ENCODE data around the gene AKNA. TPM values are rescaled to one million over a fixed set of nuclear protein-coding genes. Genes with fewer than 3 reads are reported as not detected.

AKNA gene
- total RNA-seq, 1 donor from 2014 or later: 2.6 TPM

DNA sequence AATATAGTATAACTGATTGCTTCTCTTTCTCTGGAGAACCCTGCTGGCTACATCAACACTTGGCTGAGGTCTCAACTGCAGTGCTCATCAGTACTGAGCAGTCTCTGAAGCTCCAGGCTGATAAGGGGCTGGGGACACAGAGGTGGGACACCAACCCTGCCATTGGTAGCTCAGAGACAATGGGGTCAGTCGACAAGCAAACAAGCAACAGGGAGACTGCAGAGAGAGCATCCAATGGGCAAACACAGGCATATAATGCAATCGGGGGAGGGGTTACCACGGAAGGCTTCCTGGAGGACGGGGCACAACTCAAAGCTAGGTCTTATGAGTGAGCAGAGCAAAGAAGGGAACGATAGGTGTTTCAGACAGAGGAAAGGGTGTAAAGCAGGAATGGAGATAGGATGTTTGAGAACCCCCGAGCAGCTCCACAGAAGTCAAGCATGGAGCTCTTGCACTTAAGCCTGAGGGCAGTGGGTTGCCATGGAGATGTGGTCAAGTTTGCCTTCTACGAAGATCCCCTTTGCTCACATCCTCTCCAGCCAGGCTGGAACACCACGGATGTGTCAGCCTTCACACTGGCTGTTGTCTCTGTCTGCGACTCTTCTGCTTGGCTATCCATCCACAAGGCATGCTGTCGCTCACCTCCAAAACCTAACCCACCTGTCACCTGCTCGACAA, 21.5 kb upstream of the AKNA start:
- Histone ChIP-seq H3K27me3 (ENCODE audit: control insufficient read depth, insufficient read depth, low read length) (peaks cover 2% of the 10 kb centered on the region), H3K4me3 (ENCODE audit: low read depth, low read length) (no peak overlapping the region), H3K36me3 (ENCODE audit: control insufficient read depth, insufficient read depth, low read length) (no peaks in the 10 kb centered on the region)
- TF ChIP-seq, protein P1, sequence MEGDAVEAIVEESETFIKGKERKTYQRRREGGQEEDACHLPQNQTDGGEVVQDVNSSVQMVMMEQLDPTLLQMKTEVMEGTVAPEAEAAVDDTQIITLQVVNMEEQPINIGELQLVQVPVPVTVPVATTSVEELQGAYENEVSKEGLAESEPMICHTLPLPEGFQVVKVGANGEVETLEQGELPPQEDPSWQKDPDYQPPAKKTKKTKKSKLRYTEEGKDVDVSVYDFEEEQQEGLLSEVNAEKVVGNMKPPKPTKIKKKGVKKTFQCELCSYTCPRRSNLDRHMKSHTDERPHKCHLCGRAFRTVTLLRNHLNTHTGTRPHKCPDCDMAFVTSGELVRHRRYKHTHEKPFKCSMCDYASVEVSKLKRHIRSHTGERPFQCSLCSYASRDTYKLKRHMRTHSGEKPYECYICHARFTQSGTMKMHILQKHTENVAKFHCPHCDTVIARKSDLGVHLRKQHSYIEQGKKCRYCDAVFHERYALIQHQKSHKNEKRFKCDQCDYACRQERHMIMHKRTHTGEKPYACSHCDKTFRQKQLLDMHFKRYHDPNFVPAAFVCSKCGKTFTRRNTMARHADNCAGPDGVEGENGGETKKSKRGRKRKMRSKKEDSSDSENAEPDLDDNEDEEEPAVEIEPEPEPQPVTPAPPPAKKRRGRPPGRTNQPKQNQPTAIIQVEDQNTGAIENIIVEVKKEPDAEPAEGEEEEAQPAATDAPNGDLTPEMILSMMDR (IDR thresholded peaks at IDR 0.05; ENCODE audit: insufficient read depth, low read length, severe bottlenecking): no peak
- FAIRE-seq: peak; percentile 47
- DNase-seq (ENCODE audit: low read depth): peak; percentile 36

DNA sequence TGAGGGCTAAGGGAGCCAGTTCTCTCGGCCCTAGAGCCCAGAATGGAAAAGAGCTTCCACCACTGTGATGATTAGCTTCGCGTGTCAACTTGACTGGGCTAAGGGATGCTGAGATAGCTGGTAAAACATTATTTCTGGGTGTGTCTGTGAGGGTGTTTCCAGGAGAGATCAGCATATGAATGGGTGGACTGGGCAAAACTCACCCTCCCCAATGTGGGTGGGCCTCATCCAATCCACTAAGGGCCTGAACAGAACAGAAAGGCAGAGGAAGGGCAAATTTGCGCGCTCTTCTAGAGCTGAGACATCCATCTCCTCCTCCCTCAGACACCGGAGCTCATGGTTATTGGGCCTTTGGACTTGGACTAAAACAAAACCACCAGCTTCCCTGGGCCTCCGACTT, 20.9 kb upstream of the AKNA start:
- FAIRE-seq: no peak
- H3K4me3 ChIP-seq (ENCODE audit: low read depth, low read length): no peak overlapping the region
- no peak for DNase-seq (ENCODE audit: low read depth)
- H3K36me3 ChIP-seq (ENCODE audit: control insufficient read depth, insufficient read depth, low read length): no peaks in the 10 kb centered on the region
- peaks cover 2% of the 10 kb centered on the region for H3K27me3 ChIP-seq (ENCODE audit: control insufficient read depth, insufficient read depth, low read length)
- TF ChIP-seq, protein P1 (IDR thresholded peaks at IDR 0.05; ENCODE audit: insufficient read depth, low read length, severe bottlenecking): no peak

DNA sequence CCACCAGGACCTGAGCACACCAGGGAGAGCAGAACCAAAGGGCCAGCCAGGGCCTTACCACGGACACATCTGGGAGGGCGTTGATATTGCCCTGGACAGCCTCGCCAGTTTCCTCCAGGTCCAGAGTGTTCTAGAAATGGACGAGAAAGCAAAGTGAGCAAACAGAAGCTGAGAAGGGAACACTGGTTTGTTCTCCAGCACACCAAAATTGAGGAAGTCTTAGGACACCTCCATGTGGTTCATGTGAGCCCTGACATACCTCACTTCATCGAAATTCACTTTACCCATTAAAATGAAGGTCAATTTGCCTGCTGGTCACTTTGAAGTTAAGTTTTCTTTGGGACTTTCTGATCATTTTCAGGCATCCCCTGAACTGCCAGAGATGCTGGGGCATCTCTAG, 20.1 kb upstream of the AKNA start:
- FAIRE-seq: peak; percentile 90
- DNase-seq (ENCODE audit: low read depth): no peak
- Histone ChIP-seq H3K27me3 (ENCODE audit: control insufficient read depth, insufficient read depth, low read length) (peaks cover 2% of the 10 kb centered on the region), H3K36me3 (ENCODE audit: control insufficient read depth, insufficient read depth, low read length) (no peaks in the 10 kb centered on the region), H3K4me3 (ENCODE audit: low read depth, low read length) (no peak overlapping the region)
- TF ChIP-seq, protein P1 (IDR thresholded peaks at IDR 0.05; ENCODE audit: insufficient read depth, low read length, severe bottlenecking): no peak

DNA sequence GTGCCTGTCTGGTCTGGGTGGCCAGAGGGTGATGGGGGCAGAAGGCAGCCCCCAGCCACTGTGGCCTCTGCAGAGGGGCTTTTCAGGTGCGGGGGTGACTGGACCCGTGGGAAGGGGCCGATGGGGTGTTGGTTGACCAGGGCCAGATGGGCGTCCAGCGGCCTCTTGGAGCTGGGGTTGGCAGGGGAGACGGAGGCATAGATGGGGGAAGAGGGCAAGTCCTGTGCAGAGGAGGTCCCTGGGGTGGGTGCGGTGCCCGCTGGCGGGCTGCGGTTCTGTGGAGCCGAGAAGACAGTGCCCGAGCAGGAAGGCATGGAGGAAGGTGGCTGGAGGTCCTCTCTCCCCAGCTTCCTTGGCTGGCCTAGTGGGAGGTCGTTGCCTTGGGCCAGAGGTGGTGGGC, 18.7 kb upstream of the AKNA start:
- no peak overlapping the region for H3K4me3 ChIP-seq (ENCODE audit: low read depth, low read length)
- peaks cover 2% of the 10 kb centered on the region for H3K27me3 ChIP-seq (ENCODE audit: control insufficient read depth, insufficient read depth, low read length)
- FAIRE-seq: no peak
- TF ChIP-seq, protein P1 (IDR thresholded peaks at IDR 0.05; ENCODE audit: insufficient read depth, low read length, severe bottlenecking): no peak
- no peaks in the 10 kb centered on the region for H3K36me3 ChIP-seq (ENCODE audit: control insufficient read depth, insufficient read depth, low read length)
- DNase-seq (ENCODE audit: low read depth): no peak

DNA sequence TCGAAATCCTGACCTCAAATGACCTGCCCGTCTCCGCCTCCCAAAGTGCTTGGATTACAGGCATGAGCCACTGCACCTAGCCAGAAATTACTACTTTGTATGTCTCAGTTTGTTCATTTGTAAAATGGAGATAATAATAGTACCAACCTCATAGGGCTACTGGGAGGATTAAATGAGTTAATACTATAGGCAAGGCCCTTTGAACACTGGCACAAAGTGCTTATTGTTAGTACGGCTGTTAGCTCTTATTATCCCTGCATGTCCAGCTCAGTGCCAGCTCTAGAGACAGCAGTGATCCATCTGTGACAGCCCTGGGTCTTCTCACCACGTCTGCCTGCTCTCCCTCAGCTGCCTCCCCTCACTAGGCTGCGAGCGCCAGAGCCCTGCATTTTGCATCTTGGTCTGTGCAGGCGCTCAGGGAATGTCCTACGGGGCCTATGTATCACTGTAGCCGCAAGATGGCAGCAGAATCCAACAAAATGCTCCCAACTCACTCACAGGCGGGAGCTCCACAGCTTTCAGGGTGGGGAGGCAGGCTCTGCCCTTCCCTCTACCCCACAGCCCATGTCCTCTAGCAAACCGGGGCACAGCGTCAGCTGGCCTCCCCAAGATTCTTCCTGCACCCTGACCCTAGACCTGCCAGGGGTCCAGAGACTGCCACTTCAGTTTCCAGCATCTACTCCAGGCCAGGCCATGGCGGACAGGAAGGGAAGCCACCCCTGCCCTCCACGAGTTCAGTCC, 17.7 kb upstream of the AKNA start:
- Histone ChIP-seq H3K4me3 (ENCODE audit: low read depth, low read length) (no peak overlapping the region), H3K36me3 (ENCODE audit: control insufficient read depth, insufficient read depth, low read length) (no peaks in the 10 kb centered on the region), H3K27me3 (ENCODE audit: control insufficient read depth, insufficient read depth, low read length) (peaks cover 2% of the 10 kb centered on the region)
- peak; percentile 75 for FAIRE-seq
- DNase-seq (ENCODE audit: low read depth): peak; percentile 67
- TF ChIP-seq, protein P1 (IDR thresholded peaks at IDR 0.05; ENCODE audit: insufficient read depth, low read length, severe bottlenecking): peak; percentile 91
